H9 (cell line): ENCODE data around the gene EPN3. TPM values are rescaled to one million over a fixed set of nuclear protein-coding genes. Genes with fewer than 3 reads are reported as not detected.

ENCODE experiments used
- DNase-seq: peaks from one replicate; pipeline ENCODE4 v3.0.0-alpha.2; 2017
- H2AFZ ChIP-seq: one replicate; pipeline ENCODE4 v1.6.1; 2013; ENCODE audit warnings: mild to moderate bottlenecking, low read length, control low read depth, moderate library complexity
- H2AK5ac ChIP-seq: 2 replicates; pipeline ENCODE4 v1.6.1; 2013; ENCODE audit warnings: low read length, control low read depth, mixed read lengths; ENCODE audit not compliant: insufficient read length
- H2BK120ac ChIP-seq: one replicate; pipeline ENCODE4 v1.6.1; 2013; ENCODE audit warnings: low read depth, mild to moderate bottlenecking, low read length, control low read depth, inconsistent platforms; ENCODE audit not compliant: poor library complexity, severe bottlenecking
- H2BK12ac ChIP-seq: 2 replicates; pipeline ENCODE4 v1.6.1; 2013; ENCODE audit warnings: low read length, control low read depth, mixed read lengths, low read depth; ENCODE audit not compliant: insufficient read length
- H2BK15ac ChIP-seq: 2 replicates; pipeline ENCODE4 v1.6.1; 2013; ENCODE audit warnings: low read depth, low read length, control low read depth
- H2BK20ac ChIP-seq: one replicate; pipeline ENCODE4 v1.6.1; 2013; ENCODE audit warnings: low read depth, mild to moderate bottlenecking, low read length, control low read depth, inconsistent platforms; ENCODE audit not compliant: poor library complexity, severe bottlenecking
- H2BK5ac ChIP-seq: 2 replicates; pipeline ENCODE4 v1.6.1; 2013; ENCODE audit warnings: low read length, control low read depth, mixed read lengths; ENCODE audit not compliant: insufficient read length
- H3K14ac ChIP-seq: 2 replicates; pipeline ENCODE4 v1.6.1; 2013; ENCODE audit warnings: low read length, control low read depth; ENCODE audit not compliant: insufficient read depth
- H3K18ac ChIP-seq: 2 replicates; pipeline ENCODE4 v1.6.1; 2013; ENCODE audit warnings: low read depth, mild to moderate bottlenecking, mixed read lengths, low read length, control low read depth; ENCODE audit not compliant: insufficient read length
- H3K23ac ChIP-seq: 2 replicates; pipeline ENCODE4 v1.6.1; 2013; ENCODE audit warnings: low read length, control low read depth, mixed read lengths, low read depth; ENCODE audit not compliant: insufficient read length
- H3K23me2 ChIP-seq: 2 replicates; pipeline ENCODE4 v1.6.1; 2013; ENCODE audit warnings: low read depth, mild to moderate bottlenecking, mixed read lengths, low read length, control low read depth; ENCODE audit not compliant: insufficient read length, poor library complexity, severe bottlenecking
- H3K27ac ChIP-seq: 2 replicates; pipeline ENCODE4 v1.5.1; 2013; ENCODE audit warnings: low read length, control low read depth, mixed read lengths, low read depth; ENCODE audit not compliant: insufficient read length
- H3K27me3 ChIP-seq: 2 replicates; pipeline ENCODE4 v1.6.1; 2013; ENCODE audit warnings: low read length, control low read depth, inconsistent platforms; ENCODE audit not compliant: insufficient read depth
- H3K4ac ChIP-seq: 2 replicates; pipeline ENCODE4 v1.6.1; 2013; ENCODE audit warnings: low read depth, mild to moderate bottlenecking, control low read depth, inconsistent platforms, low read length, moderate library complexity
- H3K4me1 ChIP-seq: 2 replicates; pipeline ENCODE4 v1.6.1; 2013; ENCODE audit warnings: low read length, control low read depth, inconsistent platforms; ENCODE audit not compliant: insufficient read depth
- H3K4me2 ChIP-seq: 2 replicates; pipeline ENCODE4 v1.6.1; 2013; ENCODE audit warnings: low read length, control low read depth, mixed read lengths; ENCODE audit not compliant: insufficient read length, insufficient read depth
- H3K56ac ChIP-seq: 2 replicates; pipeline ENCODE4 v1.6.1; 2013; ENCODE audit warnings: low read depth, mild to moderate bottlenecking, mixed read lengths, low read length, control low read depth; ENCODE audit not compliant: insufficient read length
- H3K79me1 ChIP-seq: 2 replicates; pipeline ENCODE4 v1.6.1; 2013; ENCODE audit warnings: low read depth, mild to moderate bottlenecking, moderate library complexity, low read length, control low read depth, inconsistent platforms; ENCODE audit not compliant: insufficient read depth, poor library complexity, severe bottlenecking
- H3K79me2 ChIP-seq: 2 replicates; pipeline ENCODE4 v1.6.1; 2013; ENCODE audit warnings: low read length, control low read depth, inconsistent platforms; ENCODE audit not compliant: insufficient read depth
- H3K9ac ChIP-seq: 2 replicates; pipeline ENCODE4 v1.6.1; 2013; ENCODE audit warnings: low read length, control low read depth, mixed read lengths; ENCODE audit not compliant: insufficient read length; ENCODE audit errors: extremely low read depth
- H3K9me3 ChIP-seq: one replicate; pipeline ENCODE4 v1.6.1; 2013; ENCODE audit warnings: low read depth, low read length, inconsistent platforms; ENCODE audit not compliant: control insufficient read depth
- H3T11ph ChIP-seq: one replicate; pipeline ENCODE4 v1.6.1; 2013; ENCODE audit warnings: mild to moderate bottlenecking, low read length, control low read depth, inconsistent platforms
- H4K20me1 ChIP-seq: one replicate; pipeline ENCODE4 v1.6.1; 2013; ENCODE audit not compliant: control insufficient read depth, insufficient read length, insufficient read depth
- H4K5ac ChIP-seq: 2 replicates; pipeline ENCODE4 v1.6.1; 2013; ENCODE audit warnings: low read depth, mild to moderate bottlenecking, mixed read lengths, low read length, control low read depth; ENCODE audit not compliant: insufficient read length
- H4K8ac ChIP-seq: replicated peaks from 2 replicates; pipeline ENCODE4 v1.6.1; 2013; ENCODE audit warnings: low read length, control low read depth, mixed read lengths, low read depth; ENCODE audit not compliant: insufficient read length
- H4K91ac ChIP-seq: 2 replicates; pipeline ENCODE4 v1.6.1; 2013; ENCODE audit warnings: low read depth, mild to moderate bottlenecking, moderate library complexity, mixed read lengths, low read length, control low read depth; ENCODE audit not compliant: insufficient read length
- H3K27ac Mint-ChIP-seq, 3 experiments: 2 replicates in 2 of 3; 3 replicates in 1 of 3; pipeline ENCODE4 v1.8.0; 2020 to 2021; ENCODE audit warnings: mixed read lengths in 3 of 3, mild to moderate bottlenecking in 1 of 3, moderate library complexity in 1 of 3
- H3K27me3 Mint-ChIP-seq: 2 replicates; pipeline ENCODE4 v1.8.0; 2021; ENCODE audit warnings: low read depth, mild to moderate bottlenecking, moderate library complexity, mixed read lengths
- H3K36me3 Mint-ChIP-seq, 3 experiments: 2 replicates in 2 of 3; 3 replicates in 1 of 3; pipeline ENCODE4 v1.8.0; 2020 to 2021; ENCODE audit warnings: low read depth in 3 of 3, mixed read lengths in 3 of 3; ENCODE audit not compliant: insufficient read depth in 1 of 3
- H3K4me1 Mint-ChIP-seq, 2 experiments: 2 replicates each; pipeline ENCODE4 v1.8.0; 2020; ENCODE audit warnings: mixed read lengths in 2 of 2
- H3K4me3 Mint-ChIP-seq, 2 experiments: 2 replicates in 1 of 2; 3 replicates in 1 of 2; pipeline ENCODE4 v1.8.0; 2020 to 2021; ENCODE audit warnings: mild to moderate bottlenecking in 2 of 2, mixed read lengths in 2 of 2, moderate library complexity in 1 of 2
- H3K9me3 Mint-ChIP-seq, 2 experiments: 2 replicates in 1 of 2; 3 replicates in 1 of 2; pipeline ENCODE4 v1.8.0; 2020; ENCODE audit warnings: mild to moderate bottlenecking in 2 of 2, mixed read lengths in 2 of 2, moderate library complexity in 1 of 2
- CTCF ChIP-seq: fragments of 200-600 bp; sonication (generic); conservative IDR thresholded peaks from 3 replicates; pipeline ENCODE4 v1.8.0; 2021; ENCODE audit warnings: antibody characterized with exemption, mild to moderate bottlenecking
- WGBS: extraction: QIAGEN DNeasy Blood & Tissue Kit; methylation state at CpG from one replicate; pipeline ENCODE4 v1.1.7; 2013; ENCODE audit warnings: missing lambda C conversion rate, low lambda C conversion rate, mixed read lengths; ENCODE audit not compliant: insufficient read length; ENCODE audit errors: extremely low coverage; 5-methylcytosine and 5-hydroxymethylcytosine counted together
- total RNA-seq: library from RNA; stranded (reverse); gene quantifications from 2 replicates; pipeline ENCODE4 v1.2.1, GENCODE V29; 2021

Gene EPN3
- total RNA-seq, 1 experiment from 2014 or later, result 1.9 TPM

DNA sequence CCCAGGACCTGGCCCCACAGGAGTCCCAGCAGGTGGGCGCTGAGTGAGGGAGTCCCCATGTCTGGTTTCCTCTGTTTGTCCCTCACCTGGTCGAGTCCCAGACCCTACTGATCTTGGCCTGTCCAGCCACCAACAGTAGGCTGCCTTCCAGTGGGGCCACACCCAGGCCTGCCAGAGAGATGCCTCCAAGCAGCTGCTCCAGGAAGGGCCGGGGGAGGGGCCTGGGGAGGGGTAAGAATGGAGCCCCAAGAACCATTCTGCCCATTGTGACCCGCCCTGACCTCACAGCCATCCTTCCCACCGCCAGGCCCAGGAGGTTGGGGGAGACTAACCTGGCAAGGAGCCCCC, 15.2 kb downstream of the EPN3 start:
- WGBS, result no CpG with 5 or more reads among the region's 5 CpGs
- Histone ChIP-seq H3K56ac (no peak overlapping the region), H2AFZ (no peak overlapping the region), H4K91ac (no peak overlapping the region), H4K8ac (no peak overlapping the region), H3T11ph (no peak overlapping the region), H2BK12ac (no peak overlapping the region), H3K4ac (no peak overlapping the region), H2BK5ac (no peak overlapping the region), H4K5ac (no peak overlapping the region), H3K9ac (no peak overlapping the region), H3K9me3 (no peaks in the 10 kb centered on the region), H3K14ac (no peak overlapping the region; the same call in 1 of the 2 replicates), H2BK15ac (no peak overlapping the region), H3K4me2 (peak overlapping the region; percentile 12), H2AK5ac (no peak overlapping the region), H3K27ac (no peak overlapping the region), H3K23me2 (no peaks in the 10 kb centered on the region), H3K4me1 (peaks cover under 1% of the 10 kb centered on the region; the same call in 1 of the 2 replicates), H2BK120ac (no peak overlapping the region), H4K20me1 (no peaks in the 10 kb centered on the region), H3K79me1 (no peaks in the 10 kb centered on the region), H2BK20ac (no peak overlapping the region), H3K23ac (no peak overlapping the region), H3K27me3 (no peaks in the 10 kb centered on the region), H3K79me2 (no peaks in the 10 kb centered on the region), H3K18ac (no peak overlapping the region)
- H3K27me3 Mint-ChIP-seq, result peaks cover 26% of the 10 kb centered on the region
- peak overlapping the region; percentile 65 to 77; a peak in 4 of 5 replicates for H3K4me3 Mint-ChIP-seq
- no peak for DNase-seq
- H3K9me3 Mint-ChIP-seq, result no peaks in the 10 kb centered on the region; a peak in 1 of 5 replicates
- TF ChIP-seq CTCF, result no peak
- H3K36me3 Mint-ChIP-seq, result no peaks in the 10 kb centered on the region; a peak in 1 of 7 replicates
- no peak overlapping the region; a peak in 1 of 7 replicates for H3K27ac Mint-ChIP-seq
- peaks cover 14 to 17% of the 10 kb centered on the region in 2 experiments for H3K4me1 Mint-ChIP-seq
